PC-3 (cell line): ENCODE data around the gene WNT5A. TPM values are rescaled to one million over a fixed set of nuclear protein-coding genes. Genes with fewer than 3 reads are reported as not detected.

Experiments used
- ATAC-seq: fragments of 200-7000 bp; cut with Tn5 transposase; 2 replicates; pipeline ENCODE4 v1.9.1; 2020; ENCODE audit warnings: mild to moderate bottlenecking, moderate library complexity
- BruUV-seq: library from RNA; stranded (reverse); fragments of 400-500 nt; replicated peaks from 2 replicates; lab custom pipeline; 2021; lab: Mats Ljungman, UMichigan
- CTCF ChIA-PET: fragments of 300-600 bp; sonication (Branson Sonifier 250); formaldehyde crosslinking; loops from one replicate; lab custom pipeline; 2022; ENCODE audit warnings: antibody characterized with exemption; lab: Charles Lee
- POLR2A ChIA-PET: fragments of 300-600 bp; sonication (Branson Sonifier 250); formaldehyde crosslinking; loops from one replicate; lab custom pipeline; 2022; ENCODE audit warnings: antibody characterized with exemption; ENCODE audit not compliant: unreplicated experiment; lab: Charles Lee
- DNase-seq: peaks from one replicate; pipeline ENCODE4 v3.0.0-alpha.2; 2015
- H2AFZ ChIP-seq: fragments of 300-600 bp; sonication (generic); 2 replicates; pipeline ENCODE4 v1.6.0; 2016; ENCODE audit warnings: antibody characterized with exemption, low read length
- H3F3A ChIP-seq: fragments of 300-600 bp; sonication (generic); one replicate; pipeline ENCODE4 v1.6.0; 2017; ENCODE audit warnings: antibody characterized with exemption, low read length, control low read depth, mild to moderate bottlenecking; ENCODE audit not compliant: unreplicated experiment
- H3K27ac ChIP-seq: fragments of 300-600 bp; sonication (generic); 2 replicates; pipeline ENCODE4 v1.5.1; 2016; ENCODE audit warnings: mild to moderate bottlenecking, low read length
- H3K27me3 ChIP-seq: fragments of 300-600 bp; sonication (generic); 2 replicates; pipeline ENCODE4 v1.6.1; 2016; ENCODE audit warnings: low read length, mixed read lengths
- H3K36me3 ChIP-seq: fragments of 300-600 bp; sonication (generic); 2 replicates; pipeline ENCODE4 v1.6.1; 2016; ENCODE audit warnings: low read depth, mixed run types, low read length, mixed read lengths
- H3K4me1 ChIP-seq: fragments of 300-600 bp; sonication (generic); 2 replicates; pipeline ENCODE4 v1.5.1; 2016; ENCODE audit warnings: low read length; ENCODE audit not compliant: insufficient read depth
- H3K4me2 ChIP-seq: fragments of 300-600 bp; sonication (generic); 2 replicates; pipeline ENCODE4 v1.6.0; 2016; ENCODE audit warnings: low read length
- H3K4me3 ChIP-seq: fragments of 300-600 bp; sonication (generic); 2 replicates; pipeline ENCODE4 v1.5.1; 2016; ENCODE audit warnings: mild to moderate bottlenecking, low read length, mixed read lengths
- H3K79me2 ChIP-seq: fragments of 300-600 bp; sonication (generic); 2 replicates; pipeline ENCODE4 v1.6.1; 2017; ENCODE audit warnings: low read length, mixed read lengths
- H3K9ac ChIP-seq: fragments of 300-600 bp; sonication (generic); 2 replicates; pipeline ENCODE4 v1.6.0; 2016; ENCODE audit warnings: mild to moderate bottlenecking, low read length
- H3K9me2 ChIP-seq: fragments of 300-600 bp; sonication (generic); replicated peaks from 2 replicates; pipeline ENCODE4 v1.6.1; 2016; ENCODE audit warnings: mixed run types, low read length, mixed read lengths
- H3K9me3 ChIP-seq: fragments of 300-600 bp; sonication (generic); 2 replicates; pipeline ENCODE4 v1.6.1; 2016; ENCODE audit warnings: low read length, mixed read lengths
- H4K20me1 ChIP-seq: fragments of 300-600 bp; sonication (generic); 2 replicates; pipeline ENCODE4 v1.6.1; 2016; ENCODE audit warnings: low read length, mixed read lengths
- CTCF ChIP-seq: fragments of 300-600 bp; sonication (generic); conservative IDR thresholded peaks from 2 replicates; pipeline ENCODE4 v1.5.1; 2017; ENCODE audit warnings: antibody characterized with exemption, low read depth, mild to moderate bottlenecking, low read length
- EZH2 ChIP-seq: fragments of 300-600 bp; sonication (generic); IDR thresholded peaks from one replicate; pipeline ENCODE4 v1.6.1; 2017; ENCODE audit warnings: antibody characterized with exemption, mild to moderate bottlenecking, low read length; ENCODE audit not compliant: unreplicated experiment
- EZH2phosphoT487 ChIP-seq: fragments of 300-600 bp; sonication (generic); IDR thresholded peaks from 2 replicates; pipeline ENCODE4 v1.6.1; 2018; ENCODE audit warnings: mild to moderate bottlenecking, antibody characterized with exemption, low read length, borderline replicate concordance
- intact Hi-C: fragments of 100-400 bp; cut with micrococcal nuclease; formaldehyde crosslinking; loops from 2 replicates; pipeline ENCODE4 v1.9.0; 2023
- total RNA-seq: library from RNA; depleted of rRNA; stranded (reverse); fragments of >200 nt; gene quantifications from 2 replicates; pipeline ENCODE4 v1.2.3, GENCODE V29; 2014

WNT5A gene
- total RNA-seq, 1 experiment from 2014 or later, result 21.8 TPM

- Histone ChIP-seq H3K9ac (no peak overlapping the region), H3K36me3 (no peaks in the 10 kb centered on the region), H3K27ac (no peak overlapping the region), H3K4me3 (no peak overlapping the region), H3K79me2 (no peaks in the 10 kb centered on the region), H4K20me1 (no peaks in the 10 kb centered on the region), H3K27me3 (no peaks in the 10 kb centered on the region), H2AFZ (no peak overlapping the region), H3K9me3 (no peaks in the 10 kb centered on the region), H3K4me1 (peaks cover 10% of the 10 kb centered on the region), H3K9me2 (no peaks in the 10 kb centered on the region), H3F3A (no peaks in the 10 kb centered on the region), H3K4me2 (no peak overlapping the region)
- TF ChIP-seq CTCF, result no peak
- TF ChIP-seq EZH2phosphoT487, result no peak
- no peak for TF ChIP-seq EZH2
- POLR2A ChIA-PET, result no interaction called here
- CTCF ChIA-PET, result no interaction called here
- ATAC-seq (no peak), DNase-seq (no peak)
- intact Hi-C loops, result no loop called here
- BruUV-seq, result no TSS peak
Observed at GRCh38 chr3:55532806-55533205, 45.7 kb upstream of the WNT5A start.

- BruUV-seq, result no TSS peak
- ChIA-PET POLR2A (no interaction called here), CTCF (interaction anchor here (0.6 kb wide), 1 partner anchor 16 kb away, joined by 15 read pairs; no protein-coding TSS in a partner anchor)
Observed at GRCh38 chr3:55531321-55531720, 44.2 kb upstream of the WNT5A start.

More at GRCh38 chr3:55531321-55531720, 44.2 kb upstream of the WNT5A start:
- Histone ChIP-seq H3K27ac (no peak overlapping the region), H3F3A (no peaks in the 10 kb centered on the region), H3K36me3 (no peaks in the 10 kb centered on the region), H2AFZ (no peak overlapping the region), H3K9ac (no peak overlapping the region), H3K4me3 (no peak overlapping the region), H3K4me2 (no peak overlapping the region), H3K79me2 (no peaks in the 10 kb centered on the region), H3K27me3 (no peaks in the 10 kb centered on the region), H3K9me2 (no peaks in the 10 kb centered on the region), H3K9me3 (no peaks in the 10 kb centered on the region), H4K20me1 (no peaks in the 10 kb centered on the region), H3K4me1 (peaks cover 16% of the 10 kb centered on the region)
- DNase-seq (no peak), ATAC-seq (no peak)
- TF ChIP-seq EZH2phosphoT487, result no peak
- TF ChIP-seq CTCF, result no peak
- TF ChIP-seq EZH2, result no peak
- intact Hi-C loops, result no loop called here
